ENCODE data around the gene ALDH4A1.

DNA sequence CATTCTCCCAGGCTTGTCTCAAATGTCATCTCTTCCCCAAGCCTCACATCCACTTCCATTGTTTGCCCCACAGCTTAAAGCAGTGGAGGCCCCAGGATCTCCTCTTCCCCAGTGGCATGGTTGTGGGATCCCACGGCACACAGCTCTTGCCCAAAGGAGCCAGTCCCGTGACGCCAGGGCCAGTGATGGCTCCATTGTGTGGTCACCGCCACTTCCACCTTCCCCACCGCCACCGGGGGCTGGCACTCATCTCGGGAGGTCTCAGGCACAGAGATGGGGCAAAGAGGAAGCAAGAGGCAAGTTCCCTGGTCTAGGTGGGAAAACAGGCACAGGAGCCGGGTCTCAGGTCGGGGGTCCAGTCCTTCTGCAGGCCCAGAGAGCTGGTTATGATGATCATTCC, 22.9 kb upstream of the ALDH4A1 start:
- no peak for TF ChIP-seq POLR2A (IDR thresholded peaks at IDR 0.05)
- TF ChIP-seq, protein P1, sequence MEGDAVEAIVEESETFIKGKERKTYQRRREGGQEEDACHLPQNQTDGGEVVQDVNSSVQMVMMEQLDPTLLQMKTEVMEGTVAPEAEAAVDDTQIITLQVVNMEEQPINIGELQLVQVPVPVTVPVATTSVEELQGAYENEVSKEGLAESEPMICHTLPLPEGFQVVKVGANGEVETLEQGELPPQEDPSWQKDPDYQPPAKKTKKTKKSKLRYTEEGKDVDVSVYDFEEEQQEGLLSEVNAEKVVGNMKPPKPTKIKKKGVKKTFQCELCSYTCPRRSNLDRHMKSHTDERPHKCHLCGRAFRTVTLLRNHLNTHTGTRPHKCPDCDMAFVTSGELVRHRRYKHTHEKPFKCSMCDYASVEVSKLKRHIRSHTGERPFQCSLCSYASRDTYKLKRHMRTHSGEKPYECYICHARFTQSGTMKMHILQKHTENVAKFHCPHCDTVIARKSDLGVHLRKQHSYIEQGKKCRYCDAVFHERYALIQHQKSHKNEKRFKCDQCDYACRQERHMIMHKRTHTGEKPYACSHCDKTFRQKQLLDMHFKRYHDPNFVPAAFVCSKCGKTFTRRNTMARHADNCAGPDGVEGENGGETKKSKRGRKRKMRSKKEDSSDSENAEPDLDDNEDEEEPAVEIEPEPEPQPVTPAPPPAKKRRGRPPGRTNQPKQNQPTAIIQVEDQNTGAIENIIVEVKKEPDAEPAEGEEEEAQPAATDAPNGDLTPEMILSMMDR (IDR thresholded peaks at IDR 0.05), result no peak

All from adrenal gland (tissue), 5 donors.